CD4-positive, alpha-beta T cell treated with Interferon gamma for 1 hour (primary cell): Measurements from ENCODE around the gene GSS.

ENCODE experiments used
- DNase-seq: peaks from one replicate; pipeline ENCODE4 v3.0.0-alpha.2; 2020

Gene GSS

DNA sequence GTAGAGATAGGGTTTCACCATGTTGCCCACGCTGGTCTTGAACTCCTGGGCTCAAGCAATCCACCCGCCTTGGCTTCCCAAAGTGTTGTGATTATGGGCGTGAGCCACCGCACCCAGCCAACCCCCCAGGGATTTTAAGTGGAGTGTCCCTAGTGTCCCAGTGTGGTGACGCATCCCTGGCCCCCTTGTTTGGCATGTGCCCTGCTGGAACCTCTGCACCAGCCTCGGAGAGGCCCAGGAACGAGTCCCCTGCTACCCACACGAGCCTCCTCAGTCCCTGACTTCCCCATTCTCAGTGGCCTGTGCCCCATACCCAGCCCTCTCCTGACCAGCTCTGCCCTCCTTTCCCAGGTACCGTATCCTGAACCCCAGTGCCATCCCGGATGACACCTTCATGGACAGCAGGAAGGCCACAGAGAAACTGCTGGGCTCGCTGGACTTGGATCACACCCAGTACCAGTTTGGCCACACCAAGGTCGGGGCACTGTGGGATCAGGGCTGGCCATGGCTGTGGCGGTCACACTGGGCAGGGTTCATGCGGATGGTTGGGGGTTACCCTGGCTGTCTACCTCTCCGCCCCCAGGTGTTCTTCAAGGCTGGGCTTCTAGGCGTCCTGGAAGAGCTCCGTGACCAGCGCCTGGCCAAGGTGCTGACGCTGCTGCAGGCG lies 37.3 kb upstream of the GSS start:
- no peak for DNase-seq

DNA sequence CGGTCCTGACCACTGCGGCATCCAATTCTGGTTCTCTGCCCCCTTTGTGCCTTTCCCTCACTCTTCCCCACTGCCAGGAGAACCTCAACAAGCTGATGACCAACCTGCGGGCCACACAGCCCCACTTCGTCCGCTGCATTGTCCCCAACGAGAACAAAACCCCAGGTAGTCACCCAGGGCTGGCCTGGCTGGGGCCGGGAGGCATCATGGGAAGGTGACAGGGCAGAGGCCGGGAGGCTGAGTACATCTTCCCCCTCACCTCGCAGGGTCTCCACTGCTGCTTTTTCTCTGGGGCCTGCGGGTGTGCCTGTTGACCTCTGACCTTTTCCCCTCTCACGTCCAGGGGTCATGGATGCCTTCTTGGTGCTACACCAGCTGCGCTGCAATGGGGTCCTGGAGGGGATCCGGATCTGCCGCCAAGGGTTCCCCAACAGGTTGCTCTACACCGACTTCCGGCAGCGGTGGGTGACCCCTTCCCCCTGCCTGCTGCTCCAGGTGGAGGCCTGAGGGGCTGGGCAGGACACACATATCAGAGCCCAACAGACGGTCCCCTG lies 35.1 kb upstream of the GSS start:
- no peak for DNase-seq

GRCh38 chr20:34990231-34990630 lies 34.6 kb upstream of the GSS start:
- no peak for DNase-seq

GRCh38 chr20:34989670-34990069 lies 34.1 kb upstream of the GSS start:
- no peak for DNase-seq

DNA sequence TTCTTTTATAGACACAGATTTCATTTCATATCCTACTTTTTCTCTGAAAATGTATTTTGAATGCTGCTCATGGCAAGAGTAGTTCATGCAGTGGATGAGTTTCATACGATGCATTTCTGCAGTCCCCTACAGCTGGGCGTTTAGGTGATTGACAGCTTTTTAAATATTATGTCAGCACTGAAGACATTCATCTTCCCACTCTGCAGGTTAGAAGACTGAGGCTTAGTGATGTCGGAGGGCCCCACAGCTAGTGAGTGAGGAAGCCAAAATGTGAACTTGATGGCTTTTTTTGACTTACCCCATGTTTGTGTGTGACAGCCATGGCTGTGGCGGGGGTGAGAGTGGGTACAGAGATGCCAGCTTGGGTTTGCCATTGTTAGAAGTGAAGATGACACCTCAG lies 33.5 kb upstream of the GSS start:
- no peak for DNase-seq

DNA sequence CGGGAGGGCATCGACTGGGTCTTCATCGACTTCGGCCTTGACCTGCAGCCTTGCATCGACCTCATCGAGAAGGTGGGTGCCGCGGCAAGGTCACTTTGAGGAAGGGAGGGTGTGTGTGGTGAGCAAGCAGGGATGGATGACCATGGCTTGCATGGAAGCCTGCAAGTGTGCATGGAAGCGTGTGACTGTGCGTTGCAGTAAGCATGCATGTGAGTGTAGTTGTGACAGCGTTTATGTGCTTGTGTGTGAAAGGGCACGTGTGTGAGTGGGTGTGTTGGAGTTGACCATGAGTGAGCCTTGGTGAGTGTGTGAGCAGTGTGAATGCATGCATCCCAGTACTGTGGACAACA lies 32.6 kb upstream of the GSS start:
- no peak for DNase-seq

DNA sequence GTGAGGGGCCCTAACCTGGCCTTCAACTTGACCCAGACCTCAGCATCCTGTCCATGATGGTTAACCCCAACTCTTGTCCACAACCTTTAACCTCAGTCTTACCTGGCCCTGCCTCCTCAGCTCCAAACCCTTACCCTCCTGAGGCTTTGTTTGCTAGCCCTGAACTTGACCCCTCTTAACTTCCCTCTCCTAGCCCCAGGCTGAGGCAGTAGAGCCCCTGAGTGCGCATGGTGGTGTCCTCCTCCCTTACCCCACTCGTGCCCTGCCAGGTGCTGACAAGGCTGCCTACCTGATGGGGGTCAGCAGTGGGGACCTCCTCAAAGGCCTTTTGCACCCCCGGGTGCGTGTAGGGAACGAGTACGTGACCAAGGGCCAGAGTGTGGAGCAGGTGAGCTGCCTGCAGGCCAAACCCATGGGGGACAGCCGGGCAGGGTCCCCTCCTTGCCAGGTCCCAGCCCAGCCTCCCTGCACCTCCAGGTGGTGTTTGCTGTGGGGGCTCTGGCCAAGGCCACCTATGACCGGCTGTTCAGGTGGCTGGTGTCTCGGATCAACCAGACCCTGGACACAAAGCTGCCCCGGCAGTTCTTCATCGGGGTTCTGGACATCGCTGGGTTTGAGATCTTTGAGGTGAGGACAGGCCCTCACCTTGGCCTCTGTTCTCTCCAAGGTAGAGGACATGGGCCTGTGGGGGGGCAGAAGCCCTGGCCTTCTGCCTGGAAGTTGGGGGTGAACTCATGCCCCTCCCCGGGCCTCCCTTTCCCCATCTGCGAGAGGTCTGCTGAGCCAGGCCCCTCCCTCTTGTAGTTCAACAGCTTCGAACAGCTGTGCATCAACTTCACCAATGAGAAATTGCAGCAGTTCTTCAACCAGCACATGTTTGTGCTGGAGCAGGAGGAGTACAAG lies 31.9 kb upstream of the GSS start:
- no peak for DNase-seq

- DNase-seq, result no peak
Measured at GRCh38 chr20:34986311-34987287, 31.0 kb upstream of the GSS start.

- no peak for DNase-seq
Measured at GRCh38 chr20:34985461-34986310, 30.1 kb upstream of the GSS start.

DNA sequence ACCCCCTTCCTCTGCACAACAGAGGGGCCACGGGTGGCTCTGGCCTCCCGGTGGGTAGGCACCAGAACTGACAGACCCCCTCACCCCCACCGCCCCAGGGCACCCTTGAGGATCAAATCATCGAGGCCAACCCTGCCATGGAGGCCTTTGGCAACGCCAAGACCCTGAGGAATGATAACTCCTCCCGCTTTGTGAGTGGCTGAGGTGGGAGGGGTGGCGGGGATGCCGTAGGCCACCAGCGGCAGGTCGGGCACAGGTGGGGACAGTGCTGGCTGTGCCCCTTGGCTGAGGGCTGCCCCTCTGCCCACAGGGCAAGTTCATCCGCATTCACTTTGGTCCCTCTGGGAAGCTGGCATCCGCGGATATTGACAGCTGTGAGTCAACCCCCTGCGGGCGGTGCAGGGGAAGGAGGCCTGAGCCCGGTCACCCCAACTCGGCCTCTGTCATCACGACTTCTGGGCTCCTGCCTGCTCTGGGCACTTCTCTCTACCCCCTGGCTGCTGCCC lies 29.2 kb upstream of the GSS start:
- no peak for DNase-seq

GRCh38 chr20:34983995-34984735 lies 28.6 kb upstream of the GSS start:
- DNase-seq, result no peak

GRCh38 chr20:34983089-34983820 lies 27.6 kb upstream of the GSS start:
- DNase-seq, result no peak

DNA sequence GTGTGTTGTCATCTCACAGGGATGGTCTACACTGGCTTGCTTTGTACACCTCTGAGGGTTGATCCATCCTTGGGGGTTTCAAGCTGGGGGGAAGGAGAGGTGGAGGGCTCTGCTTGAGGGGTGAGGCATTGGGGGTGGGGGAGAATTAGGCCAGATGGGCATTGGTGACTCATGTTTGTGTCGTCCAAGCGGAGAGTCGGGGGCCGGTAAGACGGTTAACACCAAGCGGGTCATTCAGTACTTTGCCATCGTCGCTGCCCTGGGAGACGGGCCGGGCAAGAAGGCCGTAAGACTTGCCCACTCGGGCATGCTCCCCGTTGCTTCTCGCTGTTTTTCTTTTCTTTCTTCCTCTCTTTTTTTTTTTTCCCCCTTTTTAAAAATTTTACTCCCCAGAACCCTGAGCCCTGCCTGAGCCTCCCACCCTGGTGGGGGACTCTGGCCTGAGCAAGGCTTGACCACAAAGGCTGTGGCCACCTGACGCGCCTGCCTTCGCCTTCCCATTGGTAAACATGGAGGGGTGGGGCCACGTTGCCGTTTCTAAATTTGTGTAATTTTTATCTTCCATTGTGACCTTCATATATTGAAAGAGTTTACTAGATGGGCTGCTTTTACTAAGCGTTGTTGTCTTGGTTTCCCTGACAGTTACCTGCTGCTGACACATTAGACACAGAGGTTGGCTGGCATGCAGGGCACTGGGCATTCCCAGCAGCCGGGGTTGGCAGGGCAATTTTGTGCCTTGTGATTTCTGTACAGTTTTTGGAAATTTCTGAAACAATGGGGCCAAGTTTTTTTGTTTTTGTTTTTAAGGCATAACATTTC lies 26.9 kb upstream of the GSS start:
- DNase-seq, result no peak

GRCh38 chr20:34980543-34981233 lies 25.1 kb upstream of the GSS start:
- DNase-seq, result no peak

DNA sequence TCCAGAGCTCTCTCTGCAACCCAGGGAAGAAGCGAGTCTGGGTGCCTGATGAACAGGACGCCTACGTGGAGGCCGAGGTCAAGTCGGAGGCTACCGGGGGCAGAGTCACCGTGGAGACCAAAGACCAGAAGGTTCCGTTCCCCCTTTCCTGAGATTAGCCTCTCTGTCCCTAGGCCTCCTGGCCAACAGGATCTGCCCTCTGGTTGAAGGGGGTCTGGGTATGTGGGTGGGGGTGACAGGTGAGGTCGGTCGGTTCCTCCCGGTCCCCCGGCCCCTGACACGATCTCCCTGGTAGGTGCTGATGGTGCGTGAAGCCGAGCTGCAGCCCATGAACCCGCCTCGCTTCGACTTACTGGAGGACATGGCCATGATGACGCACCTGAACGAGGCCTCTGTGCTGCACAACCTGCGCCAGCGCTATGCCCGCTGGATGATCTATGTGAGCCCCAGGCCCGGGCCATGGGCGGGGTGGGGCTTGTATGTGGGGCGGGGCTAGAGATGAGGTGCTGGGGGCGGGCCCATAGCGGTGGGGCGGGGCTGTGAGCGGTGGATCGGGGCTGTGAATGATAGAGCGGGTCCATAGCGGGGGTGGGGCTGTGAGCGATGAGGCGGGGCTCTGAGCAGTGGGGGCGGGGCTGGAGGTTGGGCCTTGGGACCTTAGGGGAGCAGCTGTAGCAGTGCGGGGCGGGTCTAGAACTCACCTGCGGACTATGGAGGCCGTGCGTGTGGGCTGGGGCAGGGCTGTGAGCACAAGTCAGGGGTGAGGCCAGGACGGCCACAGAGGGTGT lies 24.0 kb upstream of the GSS start:
- no peak for DNase-seq

DNA sequence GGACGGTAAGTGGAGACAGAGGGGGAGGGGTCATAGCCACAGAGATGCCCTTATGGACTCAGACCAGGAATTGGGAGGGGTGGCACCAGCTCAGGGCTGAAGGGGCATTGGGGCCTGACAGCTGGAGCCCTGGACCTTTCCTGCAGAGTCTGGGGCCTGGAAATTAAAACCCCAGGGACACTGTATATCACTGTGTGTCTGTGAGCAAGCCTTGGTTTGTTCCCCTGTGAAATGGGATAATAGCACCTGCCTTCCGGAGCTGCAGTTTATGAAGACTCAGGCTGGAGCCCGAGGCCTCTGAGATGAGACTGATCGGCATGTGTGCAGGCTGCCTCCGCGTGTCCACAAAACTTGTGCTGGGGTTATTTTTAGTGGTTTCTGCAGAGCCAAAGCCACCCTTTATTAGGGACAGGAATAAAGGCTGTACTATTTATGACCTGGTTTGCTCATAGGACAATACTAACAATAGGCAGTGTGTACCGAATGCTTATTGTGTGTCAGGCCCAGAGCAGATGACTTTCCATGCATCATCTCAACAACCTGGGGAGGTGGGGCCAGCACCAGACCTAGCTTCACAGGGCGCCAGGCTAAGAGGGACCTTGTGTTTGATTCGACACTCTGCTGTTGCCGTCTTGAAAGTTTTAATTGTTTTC lies 22.6 kb upstream of the GSS start:
- DNase-seq, result no peak

DNA sequence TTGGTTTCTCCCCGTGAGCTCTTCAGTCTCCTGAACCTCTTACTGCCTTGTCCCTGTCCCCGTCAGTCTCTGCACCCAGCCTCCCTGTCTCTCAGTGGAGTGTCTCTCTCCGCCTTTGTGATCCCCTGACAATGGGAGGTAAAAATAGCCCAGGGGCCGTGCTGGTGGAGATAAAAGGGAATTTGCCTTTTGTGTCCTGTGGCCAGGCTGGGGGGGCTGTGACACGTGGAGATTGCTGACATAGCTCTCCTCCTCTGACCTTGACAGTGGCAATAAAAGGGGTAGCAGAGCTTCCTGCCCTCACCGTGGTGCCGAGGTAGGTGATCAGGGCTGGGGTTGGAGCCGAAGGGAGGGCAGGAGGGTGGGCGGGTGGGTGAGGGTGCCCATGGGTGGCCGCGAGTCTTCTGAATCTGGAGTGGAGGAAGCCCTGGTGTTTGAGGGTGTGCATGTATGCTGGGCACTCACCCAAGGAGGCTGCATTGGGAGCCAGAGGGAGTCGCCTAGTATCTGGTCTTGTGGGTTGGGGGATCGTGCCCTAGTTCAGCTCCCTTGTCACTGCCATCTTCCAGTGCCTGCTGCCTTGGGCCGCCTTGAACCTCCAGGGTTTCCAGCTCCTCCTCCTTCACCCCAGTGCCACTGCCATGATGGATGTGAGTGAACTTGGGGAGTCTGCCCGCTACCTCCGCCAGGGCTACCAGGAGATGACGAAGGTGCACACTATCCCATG lies 21.9 kb upstream of the GSS start:
- DNase-seq, result no peak
